WTC11 (cell line): ENCODE data around the gene MAP3K5. TPM values are rescaled to one million over a fixed set of nuclear protein-coding genes. Genes with fewer than 3 reads are reported as not detected.

Experiments
- ATAC-seq: fragments of 200-7000 bp; cut with Tn5 transposase; 2 replicates; pipeline ENCODE4 v1.10.0; 2021; ENCODE audit warnings: mild to moderate bottlenecking, moderate library complexity
- CTCF ChIA-PET: fragments of 300-600 bp; sonication (Branson Sonifier 250); formaldehyde crosslinking; loops from one replicate; lab custom pipeline; 2021; ENCODE audit warnings: antibody characterized with exemption; lab: Charles Lee
- POLR2A ChIA-PET: fragments of 350-600 bp; sonication (Branson Sonifier 250); formaldehyde crosslinking; loops from one replicate; lab custom pipeline; 2021; ENCODE audit warnings: antibody characterized with exemption; lab: Charles Lee
- DNase-seq: peaks from one replicate; pipeline ENCODE4 v3.0.0; 2021; ENCODE audit warnings: low spot score
- H3K27ac Mint-ChIP-seq: 2 replicates; pipeline ENCODE4 v1.8.0; 2021; ENCODE audit warnings: mixed read lengths
- H3K27me3 Mint-ChIP-seq: 2 replicates; pipeline ENCODE4 v1.8.0; 2021; ENCODE audit warnings: low read depth, mild to moderate bottlenecking, moderate library complexity, mixed read lengths
- H3K36me3 Mint-ChIP-seq: 2 replicates; pipeline ENCODE4 v1.8.0; 2021; ENCODE audit warnings: mixed read lengths
- H3K4me1 Mint-ChIP-seq: 2 replicates; pipeline ENCODE4 v1.8.0; 2022; ENCODE audit warnings: mixed read lengths
- H3K4me3 Mint-ChIP-seq: 2 replicates; pipeline ENCODE4 v1.8.0; 2021; ENCODE audit warnings: mild to moderate bottlenecking, moderate library complexity, mixed read lengths
- H3K9me3 Mint-ChIP-seq: 2 replicates; pipeline ENCODE4 v1.8.0; 2021; ENCODE audit warnings: mixed read lengths
- ARID4B ChIP-seq: sonication (generic); formaldehyde crosslinking; IDR thresholded peaks from 2 replicates; pipeline ENCODE4 v1.8.0; 2023; ENCODE audit warnings: missing genetic modification reagents, mild to moderate bottlenecking, borderline replicate concordance
- IRF1 ChIP-seq: sonication (generic); formaldehyde crosslinking; IDR thresholded peaks from 2 replicates; pipeline ENCODE4 v1.8.0; 2023; ENCODE audit warnings: missing genetic modification reagents
- NR1H2 ChIP-seq: sonication (generic); formaldehyde crosslinking; IDR thresholded peaks from 2 replicates; pipeline ENCODE4 v1.9.0; 2021; ENCODE audit warnings: mild to moderate bottlenecking, moderate library complexity, missing genetic modification reagents
- SMAD3 ChIP-seq: sonication (generic); formaldehyde crosslinking; IDR thresholded peaks from 2 replicates; pipeline ENCODE4 v1.8.0; 2022; ENCODE audit warnings: missing genetic modification reagents, mild to moderate bottlenecking, borderline replicate concordance
- SMAD4 ChIP-seq: sonication (generic); formaldehyde crosslinking; IDR thresholded peaks from 2 replicates; pipeline ENCODE4 v1.8.0; 2022; ENCODE audit warnings: mild to moderate bottlenecking, missing genetic modification reagents
- SOX15 ChIP-seq: fragments of 250-450 bp; sonication (Bioruptor Pico); IDR thresholded peaks from 2 replicates; pipeline ENCODE4 v1.9.0; 2021; ENCODE audit warnings: mild to moderate bottlenecking
- USF1 ChIP-seq: sonication (generic); formaldehyde crosslinking; IDR thresholded peaks from 2 replicates; pipeline ENCODE4 v1.8.0; 2022; ENCODE audit warnings: mild to moderate bottlenecking, missing genetic modification reagents
- ZNF232 ChIP-seq: sonication (generic); formaldehyde crosslinking; IDR thresholded peaks from 2 replicates; pipeline ENCODE4 v1.8.0; 2022; ENCODE audit warnings: mild to moderate bottlenecking, missing genetic modification reagents
- ZNF263 ChIP-seq: sonication (generic); formaldehyde crosslinking; IDR thresholded peaks from 2 replicates; pipeline ENCODE4 v1.8.1; 2022; ENCODE audit warnings: low read depth, mild to moderate bottlenecking, moderate library complexity, missing genetic modification reagents
- ZNF423 ChIP-seq: fragments of 250-450 bp; sonication (Bioruptor Pico); IDR thresholded peaks from 2 replicates; pipeline ENCODE4 v2.1.2; 2022; ENCODE audit warnings: mild to moderate bottlenecking, moderate library complexity
- ZNF425 ChIP-seq: fragments of 250-450 bp; sonication (Bioruptor Pico); conservative IDR thresholded peaks from 2 replicates; pipeline ENCODE4 v1.9.0; 2021; ENCODE audit warnings: mild to moderate bottlenecking
- ZNF532 ChIP-seq: fragments of 250-450 bp; sonication (Bioruptor Pico); IDR thresholded peaks from 2 replicates; pipeline ENCODE4 v1.9.0; 2021; ENCODE audit warnings: mild to moderate bottlenecking, borderline replicate concordance
- total RNA-seq: library from RNA; stranded (reverse); gene quantifications from 3 replicates; pipeline ENCODE4 v1.2.3, GENCODE V29; 2021

Gene MAP3K5
- total RNA-seq, 1 experiment from 2014 or later: 1.6 TPM

- no peak for TF ChIP-seq ZNF532
- no peak for TF ChIP-seq SMAD3 (CRISPR knock-in tag)
These were observed 47.4 kb downstream of the MAP3K5 start (continued) for GRCh38 chr6:136744889-136745288.

- Mint-ChIP-seq H3K9me3 (0 out of 2 replicates have a peak, but pooled peaks cover 2% of the 10 kb centered on the region), H3K36me3 (no peaks in the 10 kb centered on the region), H3K4me1 (peaks cover 15% of the 10 kb centered on the region), H3K27ac (no peak overlapping the region), H3K4me3 (no peak overlapping the region), H3K27me3 (no peaks in the 10 kb centered on the region)
- CTCF ChIA-PET: no interaction called here
- POLR2A ChIA-PET: no interaction called here
- DNase-seq: no peak
- ATAC-seq: no peak
- TF ChIP-seq ZNF423 (CRISPR knock-in tag) (no peak), NR1H2 (no peak), SMAD4 (CRISPR knock-in tag) (no peak), ZNF425 (no peak), USF1 (no peak), ZNF232 (CRISPR knock-in tag) (no peak), IRF1 (CRISPR knock-in tag) (no peak), SOX15 (CRISPR knock-in tag) (no peak), ZNF263 (CRISPR knock-in tag) (no peak), ARID4B (no peak)
These were observed 50.2 kb downstream of the MAP3K5 start for GRCh38 chr6:136742125-136742524.
